Endothelial cell (in vitro differentiated cells): ENCODE data around the gene PIKFYVE. TPM values are rescaled to one million over a fixed set of nuclear protein-coding genes. Genes with fewer than 3 reads are reported as not detected.
"Not testable (repeated sequence)": the region's sequence is repeated elsewhere in the genome, so short reads cannot be mapped to it uniquely, and the experiment has no call there.

Experiments
- DNase-seq: peaks from one replicate; pipeline ENCODE4 v3.0.0; 2021; ENCODE audit warnings: low spot score
- H3K27ac Mint-ChIP-seq: one replicate; pipeline ENCODE4 v1.8.0; 2021; ENCODE audit warnings: mixed read lengths, inconsistent platforms; ENCODE audit not compliant: unreplicated experiment
- H3K27me3 Mint-ChIP-seq: one replicate; pipeline ENCODE4 v1.8.0; 2021; ENCODE audit warnings: mild to moderate bottlenecking, moderate library complexity, mixed read lengths, inconsistent platforms; ENCODE audit not compliant: unreplicated experiment
- H3K36me3 Mint-ChIP-seq: one replicate; pipeline ENCODE4 v1.8.0; 2021; ENCODE audit warnings: mild to moderate bottlenecking, low read depth, mixed read lengths, inconsistent platforms; ENCODE audit not compliant: unreplicated experiment
- H3K4me1 Mint-ChIP-seq: one replicate; pipeline ENCODE4 v1.8.0; 2021; ENCODE audit warnings: mild to moderate bottlenecking, mixed read lengths, inconsistent platforms; ENCODE audit not compliant: unreplicated experiment
- H3K4me3 Mint-ChIP-seq: one replicate; pipeline ENCODE4 v1.8.0; 2021; ENCODE audit warnings: mild to moderate bottlenecking, mixed read lengths, inconsistent platforms; ENCODE audit not compliant: unreplicated experiment
- H3K9me3 Mint-ChIP-seq: one replicate; pipeline ENCODE4 v1.8.0; 2021; ENCODE audit warnings: mixed read lengths, inconsistent platforms; ENCODE audit not compliant: unreplicated experiment
- long read RNA-seq: library from polyadenylated mRNA; unstranded; transcript quantifications from one replicate; pipeline ENCODE4 v2.0.0, GENCODE V29; 2020; ENCODE audit not compliant: unreplicated experiment
- total RNA-seq: library from RNA; stranded (reverse); fragmentation: NEBNext Ultra II Directional; extraction: Animal tissue kit (Norgen Biotek cat#: 25700); gene quantifications from one replicate; pipeline ENCODE4 v1.2.1, GENCODE V29; 2021; ENCODE audit not compliant: unreplicated experiment
- TF ChIP-seq, protein P1 (sequence below): fragments of 200-600 bp; sonication (generic); IDR thresholded peaks from one replicate; pipeline ENCODE4 v1.5.0; 2021; ENCODE audit warnings: antibody characterized with exemption; ENCODE audit not compliant: unreplicated experiment

PIKFYVE gene, protein sequence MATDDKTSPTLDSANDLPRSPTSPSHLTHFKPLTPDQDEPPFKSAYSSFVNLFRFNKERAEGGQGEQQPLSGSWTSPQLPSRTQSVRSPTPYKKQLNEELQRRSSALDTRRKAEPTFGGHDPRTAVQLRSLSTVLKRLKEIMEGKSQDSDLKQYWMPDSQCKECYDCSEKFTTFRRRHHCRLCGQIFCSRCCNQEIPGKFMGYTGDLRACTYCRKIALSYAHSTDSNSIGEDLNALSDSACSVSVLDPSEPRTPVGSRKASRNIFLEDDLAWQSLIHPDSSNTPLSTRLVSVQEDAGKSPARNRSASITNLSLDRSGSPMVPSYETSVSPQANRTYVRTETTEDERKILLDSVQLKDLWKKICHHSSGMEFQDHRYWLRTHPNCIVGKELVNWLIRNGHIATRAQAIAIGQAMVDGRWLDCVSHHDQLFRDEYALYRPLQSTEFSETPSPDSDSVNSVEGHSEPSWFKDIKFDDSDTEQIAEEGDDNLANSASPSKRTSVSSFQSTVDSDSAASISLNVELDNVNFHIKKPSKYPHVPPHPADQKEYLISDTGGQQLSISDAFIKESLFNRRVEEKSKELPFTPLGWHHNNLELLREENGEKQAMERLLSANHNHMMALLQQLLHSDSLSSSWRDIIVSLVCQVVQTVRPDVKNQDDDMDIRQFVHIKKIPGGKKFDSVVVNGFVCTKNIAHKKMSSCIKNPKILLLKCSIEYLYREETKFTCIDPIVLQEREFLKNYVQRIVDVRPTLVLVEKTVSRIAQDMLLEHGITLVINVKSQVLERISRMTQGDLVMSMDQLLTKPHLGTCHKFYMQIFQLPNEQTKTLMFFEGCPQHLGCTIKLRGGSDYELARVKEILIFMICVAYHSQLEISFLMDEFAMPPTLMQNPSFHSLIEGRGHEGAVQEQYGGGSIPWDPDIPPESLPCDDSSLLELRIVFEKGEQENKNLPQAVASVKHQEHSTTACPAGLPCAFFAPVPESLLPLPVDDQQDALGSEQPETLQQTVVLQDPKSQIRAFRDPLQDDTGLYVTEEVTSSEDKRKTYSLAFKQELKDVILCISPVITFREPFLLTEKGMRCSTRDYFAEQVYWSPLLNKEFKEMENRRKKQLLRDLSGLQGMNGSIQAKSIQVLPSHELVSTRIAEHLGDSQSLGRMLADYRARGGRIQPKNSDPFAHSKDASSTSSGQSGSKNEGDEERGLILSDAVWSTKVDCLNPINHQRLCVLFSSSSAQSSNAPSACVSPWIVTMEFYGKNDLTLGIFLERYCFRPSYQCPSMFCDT (N-terminal part only)
- total RNA-seq: 52.7 TPM
- long read RNA-seq: 0 reads

DNA sequence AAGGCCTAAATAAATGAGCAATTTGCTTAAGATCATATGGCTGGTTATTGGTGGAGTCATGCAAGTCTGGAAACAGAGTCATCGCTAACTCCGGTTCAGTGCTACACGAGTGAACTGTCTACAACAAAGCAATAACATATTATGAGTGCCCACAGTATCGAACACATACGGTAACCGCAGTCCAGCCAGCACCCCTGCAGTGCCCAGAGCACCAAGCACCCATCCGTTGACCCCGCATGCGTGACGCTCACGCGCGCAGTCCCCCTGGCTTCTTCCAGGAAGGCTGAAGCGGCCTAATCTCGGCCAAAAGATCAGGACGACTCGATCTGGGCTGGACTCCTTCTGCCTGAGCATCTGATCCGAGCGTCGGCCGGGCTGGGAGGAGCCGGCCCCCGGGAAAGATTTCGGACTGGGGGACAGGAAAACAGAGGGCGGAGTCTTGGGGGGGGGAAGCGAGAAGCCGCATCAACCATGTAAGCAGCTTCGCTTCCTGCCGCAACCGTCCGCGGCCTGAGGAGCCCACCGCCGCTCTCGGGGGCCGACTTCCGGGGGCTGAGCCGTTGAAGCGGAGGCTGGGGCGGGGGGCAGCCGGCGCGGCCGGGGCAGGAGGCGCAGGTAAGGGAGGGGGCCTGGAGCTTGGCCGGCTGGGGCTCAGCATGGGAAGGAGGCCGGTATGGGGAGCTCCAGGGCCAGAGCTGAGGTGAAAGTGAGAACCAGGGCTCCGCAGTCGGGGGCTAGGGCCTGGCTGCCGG is at the start of gene PIKFYVE:
Gene PIKFYVE (plus strand): TSS at position 455 of the 752 bp plus-strand sequence. CDS start 5,265 bp downstream, outside the sequence.
- Mint-ChIP-seq H3K27ac (peak within 1 kb of the TSS; percentile 96), H3K27me3 (peaks cover 9% of the 10 kb centered on the region), H3K4me1 (peaks cover 18% of the 10 kb centered on the region), H3K36me3 (no peaks in the 10 kb centered on the region), H3K9me3 (no peaks in the 10 kb centered on the region), H3K4me3 (peak within 1 kb of the TSS; percentile 98)
- TF ChIP-seq, protein P1, sequence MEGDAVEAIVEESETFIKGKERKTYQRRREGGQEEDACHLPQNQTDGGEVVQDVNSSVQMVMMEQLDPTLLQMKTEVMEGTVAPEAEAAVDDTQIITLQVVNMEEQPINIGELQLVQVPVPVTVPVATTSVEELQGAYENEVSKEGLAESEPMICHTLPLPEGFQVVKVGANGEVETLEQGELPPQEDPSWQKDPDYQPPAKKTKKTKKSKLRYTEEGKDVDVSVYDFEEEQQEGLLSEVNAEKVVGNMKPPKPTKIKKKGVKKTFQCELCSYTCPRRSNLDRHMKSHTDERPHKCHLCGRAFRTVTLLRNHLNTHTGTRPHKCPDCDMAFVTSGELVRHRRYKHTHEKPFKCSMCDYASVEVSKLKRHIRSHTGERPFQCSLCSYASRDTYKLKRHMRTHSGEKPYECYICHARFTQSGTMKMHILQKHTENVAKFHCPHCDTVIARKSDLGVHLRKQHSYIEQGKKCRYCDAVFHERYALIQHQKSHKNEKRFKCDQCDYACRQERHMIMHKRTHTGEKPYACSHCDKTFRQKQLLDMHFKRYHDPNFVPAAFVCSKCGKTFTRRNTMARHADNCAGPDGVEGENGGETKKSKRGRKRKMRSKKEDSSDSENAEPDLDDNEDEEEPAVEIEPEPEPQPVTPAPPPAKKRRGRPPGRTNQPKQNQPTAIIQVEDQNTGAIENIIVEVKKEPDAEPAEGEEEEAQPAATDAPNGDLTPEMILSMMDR: no peak
- peak; percentile 89 for DNase-seq

DNA sequence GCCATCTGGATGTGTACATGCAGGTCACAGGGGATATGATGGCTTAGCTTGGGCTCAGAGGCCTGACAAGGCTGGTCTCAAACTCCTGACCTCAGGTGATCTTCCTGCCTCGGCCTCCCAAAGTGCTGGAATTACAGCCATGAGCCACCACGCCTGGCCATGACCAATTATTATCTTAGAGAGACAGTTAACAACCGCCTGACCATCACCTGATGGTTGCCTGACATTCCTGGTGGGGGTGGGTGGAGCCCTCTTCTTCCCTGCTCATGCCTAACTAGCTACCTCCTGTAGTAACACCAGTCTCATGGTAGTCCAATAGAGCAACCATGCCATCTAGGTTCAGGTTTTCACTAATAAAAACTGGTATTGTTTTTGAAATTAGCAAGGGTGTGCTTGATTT is 44.2 kb upstream of the PIKFYVE start:
- peaks cover 11% of the 10 kb centered on the region for H3K9me3 Mint-ChIP-seq
- not testable (repeated sequence) for H3K27ac Mint-ChIP-seq, H3K4me1 Mint-ChIP-seq, DNase-seq, H3K27me3 Mint-ChIP-seq, H3K4me3 Mint-ChIP-seq
- H3K36me3 Mint-ChIP-seq: peaks cover 18% of the 10 kb centered on the region

DNA sequence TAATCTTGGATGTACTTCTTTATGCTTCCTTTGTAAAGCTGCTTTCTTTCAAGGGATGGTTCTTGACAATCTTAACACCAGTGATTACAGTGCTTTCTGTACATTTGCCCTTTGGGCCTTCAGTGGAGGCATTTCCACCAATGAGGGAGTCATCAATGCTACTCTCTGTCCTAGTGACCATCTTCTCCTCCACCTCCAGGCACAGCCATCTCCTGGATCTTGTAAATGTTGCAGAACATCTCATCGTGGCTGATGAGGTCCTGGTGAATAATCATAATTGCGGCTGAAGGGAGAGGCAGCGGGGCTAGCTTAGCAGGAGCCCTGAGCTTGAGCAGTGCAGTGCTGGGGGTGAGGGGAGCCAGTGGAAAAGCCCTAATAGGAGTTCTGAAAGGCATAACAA is 43.7 kb upstream of the PIKFYVE start:
- H3K9me3 Mint-ChIP-seq: peaks cover 11% of the 10 kb centered on the region
- TF ChIP-seq, protein P1: no peak
- H3K27ac Mint-ChIP-seq: no peak overlapping the region
- no peaks in the 10 kb centered on the region for H3K4me1 Mint-ChIP-seq
- H3K36me3 Mint-ChIP-seq: peaks cover 18% of the 10 kb centered on the region
- H3K27me3 Mint-ChIP-seq: peaks cover 7% of the 10 kb centered on the region
- H3K4me3 Mint-ChIP-seq: no peak overlapping the region
- DNase-seq: no peak

DNA sequence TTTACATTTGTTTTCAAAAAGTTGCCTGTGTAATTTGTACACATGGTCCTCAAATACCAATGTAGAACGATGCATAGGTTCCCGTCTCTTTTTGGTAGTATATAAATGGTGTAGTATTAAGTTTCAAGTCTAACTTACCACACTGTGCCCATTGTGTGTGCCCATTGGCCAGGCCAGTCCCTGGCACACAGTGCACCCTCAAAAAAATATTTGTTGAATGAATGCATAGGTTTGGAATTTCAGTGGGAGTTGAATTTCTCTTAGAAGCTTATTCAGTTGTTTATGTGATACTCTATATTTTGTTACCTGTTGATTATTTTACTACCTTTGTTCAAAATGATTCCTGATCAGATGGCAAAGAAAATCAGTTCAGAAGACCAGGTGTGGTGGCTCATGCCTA is 41.3 kb upstream of the PIKFYVE start:
- peaks cover 7% of the 10 kb centered on the region for H3K27me3 Mint-ChIP-seq
- no peaks in the 10 kb centered on the region for H3K4me1 Mint-ChIP-seq
- peaks cover 8% of the 10 kb centered on the region for H3K9me3 Mint-ChIP-seq
- no peak overlapping the region for H3K4me3 Mint-ChIP-seq
- H3K36me3 Mint-ChIP-seq: peaks cover 18% of the 10 kb centered on the region
- no peak overlapping the region for H3K27ac Mint-ChIP-seq
- DNase-seq: no peak
- TF ChIP-seq, protein P1: no peak
